Activated CD8-positive, alpha-beta T cell treated with anti-CD3 and anti-CD28 coated beads, Interleukin-2, amount 10 ng/mL, durations not matched to agents 7 days and 5 days (primary cell): ENCODE measurements around the gene NKX2-2. TPM values are rescaled to one million over a fixed set of nuclear protein-coding genes. Genes with fewer than 3 reads are reported as not detected.

Source experiments
- ATAC-seq: fragments of 150-1000 bp; cut with Tn5 transposase; one replicate; pipeline ENCODE4 v1.10.0; 2021; ENCODE audit warnings: moderate library complexity
- CTCF ChIA-PET: fragments of 350-600 bp; sonication (Branson Sonifier 250); formaldehyde crosslinking; loops from one replicate; lab custom pipeline; 2021; ENCODE audit warnings: antibody characterized with exemption; lab: Charles Lee
- POLR2A ChIA-PET: fragments of 350-600 bp; sonication (Branson Sonifier 250); formaldehyde crosslinking; loops from one replicate; lab custom pipeline; 2021; ENCODE audit warnings: antibody characterized with exemption; lab: Charles Lee
- DNase-seq: peaks from one replicate; pipeline ENCODE4 v3.0.0-alpha.2; 2020
- H3K27ac Mint-ChIP-seq: one replicate; pipeline ENCODE4 v1.8.0; 2021; ENCODE audit warnings: mild to moderate bottlenecking, mixed read lengths
- H3K27me3 Mint-ChIP-seq: one replicate; pipeline ENCODE4 v1.8.0; 2021; ENCODE audit warnings: low read depth, mixed read lengths
- H3K36me3 Mint-ChIP-seq: one replicate; pipeline ENCODE4 v1.8.0; 2021; ENCODE audit warnings: low read depth, mixed read lengths
- H3K4me1 Mint-ChIP-seq: one replicate; pipeline ENCODE4 v1.8.0; 2021; ENCODE audit warnings: low read depth, mixed read lengths
- H3K4me3 Mint-ChIP-seq: one replicate; pipeline ENCODE4 v1.8.0; 2021; ENCODE audit warnings: mild to moderate bottlenecking, mixed read lengths
- H3K9me3 Mint-ChIP-seq: one replicate; pipeline ENCODE4 v1.8.0; 2022; ENCODE audit warnings: mixed read lengths; ENCODE audit not compliant: insufficient read depth
- total RNA-seq, 2 experiments: library from RNA; stranded (reverse); gene quantifications; one replicate each; pipeline ENCODE4 v1.2.3, GENCODE V29; 2021

NKX2-2 gene
- total RNA-seq, 2 experiments from 2014 or later, result not detected

- DNase-seq (no peak), ATAC-seq (no peak)
- H3K4me1 Mint-ChIP-seq, result peaks cover 13% of the 10 kb centered on the region
- H3K27me3 Mint-ChIP-seq, result peaks cover under 1% of the 10 kb centered on the region
- POLR2A ChIA-PET, result interaction anchor here (0.6 kb wide), 1 partner anchor 15 kb away, joined by 3 read pairs; no protein-coding TSS in a partner anchor
- H3K36me3 Mint-ChIP-seq, result peaks cover 4% of the 10 kb centered on the region
- no peak overlapping the region for H3K4me3 Mint-ChIP-seq
- CTCF ChIA-PET, result interaction anchor here (1.4 to 2.5 kb wide), 4 partner anchors 17 to 311 kb away, joined by 4 to 10 read pairs (median 7); no protein-coding TSS in a partner anchor
- no peaks in the 10 kb centered on the region for H3K9me3 Mint-ChIP-seq
- no peak overlapping the region for H3K27ac Mint-ChIP-seq
Observed at GRCh38 chr20:21546355-21546754, 32.5 kb upstream of the NKX2-2 start.

- DNase-seq (no peak), ATAC-seq (no peak)
- Mint-ChIP-seq H3K27me3 (peaks cover 6% of the 10 kb centered on the region), H3K27ac (no peak overlapping the region), H3K36me3 (no peaks in the 10 kb centered on the region), H3K4me3 (no peak overlapping the region), H3K9me3 (no peaks in the 10 kb centered on the region), H3K4me1 (no peaks in the 10 kb centered on the region)
- CTCF ChIA-PET, result no interaction called here
- POLR2A ChIA-PET, result no interaction called here
Observed at GRCh38 chr20:21539512-21539911, 25.6 kb upstream of the NKX2-2 start.

- H3K36me3 Mint-ChIP-seq, result no peaks in the 10 kb centered on the region
- ChIA-PET CTCF (interaction anchor here (0.9 to 1.7 kb wide), 2 partner anchors 36 to 37 kb away, joined by 4 to 7 read pairs; no protein-coding TSS in a partner anchor), POLR2A (no interaction called here)
- DNase-seq (no peak), ATAC-seq (no peak)
- H3K4me3 Mint-ChIP-seq, result no peak overlapping the region
- no peaks in the 10 kb centered on the region for H3K9me3 Mint-ChIP-seq
- peaks cover 13% of the 10 kb centered on the region for H3K27me3 Mint-ChIP-seq
- no peak overlapping the region for H3K27ac Mint-ChIP-seq
- H3K4me1 Mint-ChIP-seq, result no peaks in the 10 kb centered on the region
Observed at GRCh38 chr20:21534886-21535285, 21.0 kb upstream of the NKX2-2 start.

GRCh38 chr20:21534453-21534852 is 20.6 kb upstream of the NKX2-2 start:
- POLR2A ChIA-PET, result no interaction called here
- ATAC-seq, result no peak
- no peak overlapping the region for H3K4me3 Mint-ChIP-seq
- CTCF ChIA-PET, result interaction anchor here (0.9 to 1.7 kb wide), 2 partner anchors 37 to 38 kb away, joined by 4 to 7 read pairs; no protein-coding TSS in a partner anchor
- no peaks in the 10 kb centered on the region for H3K36me3 Mint-ChIP-seq
- no peak for DNase-seq
- H3K4me1 Mint-ChIP-seq, result no peaks in the 10 kb centered on the region
- peaks cover 15% of the 10 kb centered on the region for H3K27me3 Mint-ChIP-seq
- H3K9me3 Mint-ChIP-seq, result no peaks in the 10 kb centered on the region
- no peak overlapping the region for H3K27ac Mint-ChIP-seq

- H3K27ac Mint-ChIP-seq, result no peak overlapping the region
- ATAC-seq, result no peak
- H3K27me3 Mint-ChIP-seq, result peaks cover 47% of the 10 kb centered on the region
- H3K4me3 Mint-ChIP-seq, result no peak overlapping the region
- DNase-seq, result no peak
- ChIA-PET CTCF (interaction anchor here (0.8 to 1.6 kb wide), 15 partner anchors 11 to 1170 kb away, joined by 3 to 49 read pairs (median 3); no protein-coding TSS in a partner anchor), POLR2A (interaction anchor here (0.6 kb wide), 1 partner anchor 33 kb away, joined by 3 read pairs; no protein-coding TSS in a partner anchor)
- no peaks in the 10 kb centered on the region for H3K9me3 Mint-ChIP-seq
- H3K4me1 Mint-ChIP-seq, result no peaks in the 10 kb centered on the region
- H3K36me3 Mint-ChIP-seq, result no peaks in the 10 kb centered on the region
Observed at GRCh38 chr20:21529863-21530262, 16.0 kb upstream of the NKX2-2 start.

- ATAC-seq, result no peak
- H3K27ac Mint-ChIP-seq, result no peak overlapping the region
- ChIA-PET POLR2A (no interaction called here), CTCF (interaction anchor here (0.9 to 1.6 kb wide), 8 partner anchors 12 to 90 kb away, joined by 3 to 49 read pairs (median 8); no protein-coding TSS in a partner anchor)
- peaks cover 49% of the 10 kb centered on the region for H3K27me3 Mint-ChIP-seq
- no peaks in the 10 kb centered on the region for H3K4me1 Mint-ChIP-seq
- no peak for DNase-seq
- no peaks in the 10 kb centered on the region for H3K9me3 Mint-ChIP-seq
- H3K36me3 Mint-ChIP-seq, result no peaks in the 10 kb centered on the region
- no peak overlapping the region for H3K4me3 Mint-ChIP-seq
Observed at GRCh38 chr20:21528870-21529269, 15.0 kb upstream of the NKX2-2 start.

GRCh38 chr20:21527908-21528307 is 14.0 kb upstream of the NKX2-2 start:
- Mint-ChIP-seq H3K27me3 (peaks cover 57% of the 10 kb centered on the region), H3K4me3 (no peak overlapping the region), H3K27ac (no peak overlapping the region), H3K9me3 (no peaks in the 10 kb centered on the region), H3K4me1 (peaks cover under 1% of the 10 kb centered on the region), H3K36me3 (no peaks in the 10 kb centered on the region)
- CTCF ChIA-PET, result interaction anchor here (2.0 kb wide), 1 partner anchor 44 kb away, joined by 7 read pairs; no protein-coding TSS in a partner anchor
- ATAC-seq (no peak), DNase-seq (no peak)
- POLR2A ChIA-PET, result no interaction called here

- Mint-ChIP-seq H3K27me3 (peaks cover 55% of the 10 kb centered on the region), H3K27ac (no peak overlapping the region)
Observed at GRCh38 chr20:21526776-21527175, 12.9 kb upstream of the NKX2-2 start.

GRCh38 chr20:21523895-21524294 is 10.0 kb upstream of the NKX2-2 start:
- ATAC-seq, result no peak
- Mint-ChIP-seq H3K36me3 (no peaks in the 10 kb centered on the region), H3K27ac (no peak overlapping the region), H3K4me3 (no peak overlapping the region), H3K27me3 (peaks cover 77% of the 10 kb centered on the region), H3K4me1 (peaks cover 1% of the 10 kb centered on the region), H3K9me3 (no peaks in the 10 kb centered on the region)
- no peak for DNase-seq
- POLR2A ChIA-PET, result no interaction called here
- CTCF ChIA-PET, result interaction anchor here (1.3 to 2.7 kb wide), 4 partner anchors 17 to 91 kb away, joined by 3 to 11 read pairs (median 6); no protein-coding TSS in a partner anchor

More at GRCh38 chr20:21526776-21527175, 12.9 kb upstream of the NKX2-2 start:
- ATAC-seq (no peak), DNase-seq (no peak)
- ChIA-PET CTCF (interaction anchor here (2.0 kb wide), 1 partner anchor 45 kb away, joined by 7 read pairs; no protein-coding TSS in a partner anchor), POLR2A (no interaction called here)
- peaks cover 1% of the 10 kb centered on the region for H3K4me1 Mint-ChIP-seq
- no peaks in the 10 kb centered on the region for H3K9me3 Mint-ChIP-seq
- no peaks in the 10 kb centered on the region for H3K36me3 Mint-ChIP-seq
- H3K4me3 Mint-ChIP-seq, result no peak overlapping the region

- Mint-ChIP-seq H3K4me1 (peaks cover 1% of the 10 kb centered on the region), H3K4me3 (peak overlapping the region; percentile 25), H3K27ac (peak overlapping the region; percentile 37), H3K36me3 (no peaks in the 10 kb centered on the region), H3K9me3 (no peaks in the 10 kb centered on the region), H3K27me3 (peaks cover 77% of the 10 kb centered on the region)
- ChIA-PET POLR2A (no interaction called here), CTCF (interaction anchor here (1.7 to 2.7 kb wide), 2 partner anchors 18 to 48 kb away, joined by 7 to 11 read pairs; no protein-coding TSS in a partner anchor)
- DNase-seq (no peak), ATAC-seq (no peak)
Observed at GRCh38 chr20:21523281-21523868, 9.5 kb upstream of the NKX2-2 start.

- H3K9me3 Mint-ChIP-seq, result no peaks in the 10 kb centered on the region
- ChIA-PET POLR2A (no interaction called here), CTCF (no interaction called here)
- H3K4me3 Mint-ChIP-seq, result peak overlapping the region; percentile 25
- H3K4me1 Mint-ChIP-seq, result peaks cover 1% of the 10 kb centered on the region
- peak overlapping the region; percentile 37 for H3K27ac Mint-ChIP-seq
- DNase-seq (no peak), ATAC-seq (no peak)
- peaks cover 80% of the 10 kb centered on the region for H3K27me3 Mint-ChIP-seq
- no peaks in the 10 kb centered on the region for H3K36me3 Mint-ChIP-seq
Observed at GRCh38 chr20:21522481-21523280, 8.8 kb upstream of the NKX2-2 start.
